Activated B cell treated with CpG ODN at 0.5 μM for 24 hours (primary cell): ENCODE results near the gene PKD2. TPM values are rescaled to one million over a fixed set of nuclear protein-coding genes. Genes with fewer than 3 reads are reported as not detected.

Source experiments
- ATAC-seq: fragments of 200-7000 bp; cut with Tn5 transposase; one replicate; pipeline ENCODE4 v1.10.0; 2021; ENCODE audit warnings: low read depth, mild to moderate bottlenecking, moderate library complexity
- CTCF ChIA-PET: fragments of 350-600 bp; sonication (Branson Sonifier 250); formaldehyde crosslinking; loops from one replicate; lab custom pipeline; 2021; ENCODE audit warnings: antibody characterized with exemption; lab: Charles Lee
- POLR2A ChIA-PET: fragments of 350-600 bp; sonication (Branson Sonifier 250); formaldehyde crosslinking; loops from one replicate; lab custom pipeline; 2021; ENCODE audit warnings: antibody characterized with exemption; lab: Charles Lee
- DNase-seq: peaks from one replicate; pipeline ENCODE4 v3.0.0; 2022
- H3K27ac Mint-ChIP-seq: one replicate; pipeline ENCODE4 v1.8.0; 2020; ENCODE audit warnings: mixed read lengths
- H3K27me3 Mint-ChIP-seq: one replicate; pipeline ENCODE4 v1.8.0; 2021; ENCODE audit warnings: mixed read lengths
- H3K36me3 Mint-ChIP-seq: one replicate; pipeline ENCODE4 v1.8.0; 2021; ENCODE audit warnings: low read depth, mixed read lengths
- H3K4me1 Mint-ChIP-seq: one replicate; pipeline ENCODE4 v1.8.0; 2021; ENCODE audit warnings: mixed read lengths
- H3K4me3 Mint-ChIP-seq: one replicate; pipeline ENCODE4 v1.8.0; 2020; ENCODE audit warnings: mild to moderate bottlenecking, mixed read lengths
- H3K9me3 Mint-ChIP-seq: one replicate; pipeline ENCODE4 v1.8.0; 2020; ENCODE audit warnings: mixed read lengths
- intact Hi-C: fragments of 100-400 bp; cut with micrococcal nuclease; formaldehyde crosslinking; loops from one replicate; pipeline ENCODE4 v1.15.1; 2024
- total RNA-seq: library from RNA; stranded (reverse); gene quantifications from 2 replicates; pipeline ENCODE4 v1.2.3, GENCODE V29; 2022
- TF ChIP-seq, protein P1 (sequence below): fragments of 200-600 bp; IDR thresholded peaks from one replicate; pipeline ENCODE4 v1.8.0; 2022; ENCODE audit warnings: antibody characterized with exemption, mild to moderate bottlenecking

The PKD2 gene
- total RNA-seq, 1 donor from 2014 or later = 6.2 TPM

GRCh38 chr4:88033309-88033708 lies 25.9 kb downstream of the PKD2 start:
- POLR2A ChIA-PET = interaction anchor here (0.5 to 1.1 kb wide), 3 partner anchors 12 to 179 kb away, joined by 3 to 6 read pairs (median 6); no protein-coding TSS in a partner anchor
- DNase-seq (no peak), ATAC-seq (no peak)
- CTCF ChIA-PET = interaction anchor here (0.6 to 4.4 kb wide), 15 partner anchors 12 to 990 kb away, joined by 3 to 64 read pairs (median 4); no protein-coding TSS in a partner anchor
- H3K4me1 Mint-ChIP-seq = no peaks in the 10 kb centered on the region
- no peaks in the 10 kb centered on the region for H3K9me3 Mint-ChIP-seq
- intact Hi-C loops = loop anchor here (1.0 to 2.0 kb wide), 3 partner anchors 179 to 991 kb away; no protein-coding TSS in a partner anchor
- TF ChIP-seq, protein P1, sequence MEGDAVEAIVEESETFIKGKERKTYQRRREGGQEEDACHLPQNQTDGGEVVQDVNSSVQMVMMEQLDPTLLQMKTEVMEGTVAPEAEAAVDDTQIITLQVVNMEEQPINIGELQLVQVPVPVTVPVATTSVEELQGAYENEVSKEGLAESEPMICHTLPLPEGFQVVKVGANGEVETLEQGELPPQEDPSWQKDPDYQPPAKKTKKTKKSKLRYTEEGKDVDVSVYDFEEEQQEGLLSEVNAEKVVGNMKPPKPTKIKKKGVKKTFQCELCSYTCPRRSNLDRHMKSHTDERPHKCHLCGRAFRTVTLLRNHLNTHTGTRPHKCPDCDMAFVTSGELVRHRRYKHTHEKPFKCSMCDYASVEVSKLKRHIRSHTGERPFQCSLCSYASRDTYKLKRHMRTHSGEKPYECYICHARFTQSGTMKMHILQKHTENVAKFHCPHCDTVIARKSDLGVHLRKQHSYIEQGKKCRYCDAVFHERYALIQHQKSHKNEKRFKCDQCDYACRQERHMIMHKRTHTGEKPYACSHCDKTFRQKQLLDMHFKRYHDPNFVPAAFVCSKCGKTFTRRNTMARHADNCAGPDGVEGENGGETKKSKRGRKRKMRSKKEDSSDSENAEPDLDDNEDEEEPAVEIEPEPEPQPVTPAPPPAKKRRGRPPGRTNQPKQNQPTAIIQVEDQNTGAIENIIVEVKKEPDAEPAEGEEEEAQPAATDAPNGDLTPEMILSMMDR = no peak
- no peak overlapping the region for H3K4me3 Mint-ChIP-seq
- H3K27ac Mint-ChIP-seq = no peak overlapping the region
- peaks cover 8% of the 10 kb centered on the region for H3K36me3 Mint-ChIP-seq
- H3K27me3 Mint-ChIP-seq = no peaks in the 10 kb centered on the region

GRCh38 chr4:88035292-88035691 lies 27.9 kb downstream of the PKD2 start:
- Mint-ChIP-seq H3K27ac (no peak overlapping the region), H3K4me3 (no peak overlapping the region), H3K27me3 (no peaks in the 10 kb centered on the region), H3K9me3 (no peaks in the 10 kb centered on the region), H3K4me1 (no peaks in the 10 kb centered on the region), H3K36me3 (peaks cover 13% of the 10 kb centered on the region)
- DNase-seq (no peak), ATAC-seq (no peak)
- intact Hi-C loops = no loop called here
- ChIA-PET CTCF (interaction anchor here (1.7 kb wide), 1 partner anchor 177 kb away, joined by 8 read pairs; no protein-coding TSS in a partner anchor), POLR2A (no interaction called here)
- TF ChIP-seq, protein P1 = no peak

- H3K9me3 Mint-ChIP-seq = no peaks in the 10 kb centered on the region
- intact Hi-C loops = no loop called here
- no peak overlapping the region for H3K27ac Mint-ChIP-seq
- H3K4me1 Mint-ChIP-seq = no peaks in the 10 kb centered on the region
- no peaks in the 10 kb centered on the region for H3K27me3 Mint-ChIP-seq
- ChIA-PET CTCF (no interaction called here), POLR2A (no interaction called here)
- DNase-seq (no peak), ATAC-seq (no peak)
- no peak overlapping the region for H3K4me3 Mint-ChIP-seq
- peaks cover 13% of the 10 kb centered on the region for H3K36me3 Mint-ChIP-seq
- TF ChIP-seq, protein P1 = no peak
These were observed 30.0 kb downstream of the PKD2 start for GRCh38 chr4:88037447-88037846.

- ChIA-PET CTCF (interaction anchor here (0.6 kb wide), 1 partner anchor 918 kb away, joined by 3 read pairs; no protein-coding TSS in a partner anchor), POLR2A (no interaction called here)
- no peaks in the 10 kb centered on the region for H3K4me1 Mint-ChIP-seq
- intact Hi-C loops = no loop called here
- no peak overlapping the region for H3K4me3 Mint-ChIP-seq
- H3K27ac Mint-ChIP-seq = no peak overlapping the region
- no peaks in the 10 kb centered on the region for H3K27me3 Mint-ChIP-seq
- ATAC-seq (no peak), DNase-seq (no peak)
- TF ChIP-seq, protein P1 = no peak
- H3K9me3 Mint-ChIP-seq = no peaks in the 10 kb centered on the region
- H3K36me3 Mint-ChIP-seq = peaks cover 13% of the 10 kb centered on the region
These were observed 30.5 kb downstream of the PKD2 start for GRCh38 chr4:88037936-88038335.

DNA sequence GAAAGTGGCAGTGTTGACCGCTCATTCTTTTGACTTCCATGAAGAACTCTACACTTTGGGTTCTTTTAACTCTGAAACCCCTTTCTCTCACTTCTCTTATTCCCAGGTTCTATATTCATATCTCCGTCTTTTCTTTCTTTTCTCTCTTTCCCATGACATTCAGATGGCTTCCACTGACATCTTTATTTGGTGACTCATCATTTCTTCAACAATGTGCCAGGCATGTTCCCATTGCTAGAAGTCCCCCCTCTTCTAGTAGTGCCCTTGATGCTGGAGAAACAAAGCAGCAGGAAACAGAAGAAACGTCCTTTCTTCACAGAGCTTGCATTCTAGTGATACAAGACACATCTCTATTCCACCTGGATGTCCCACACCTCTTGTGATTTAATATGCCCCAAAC lies 33.3 kb downstream of the PKD2 start:
- CTCF ChIA-PET = no interaction called here
- Mint-ChIP-seq H3K27ac (no peak overlapping the region), H3K4me1 (no peaks in the 10 kb centered on the region), H3K27me3 (no peaks in the 10 kb centered on the region), H3K36me3 (peaks cover 17% of the 10 kb centered on the region), H3K9me3 (no peaks in the 10 kb centered on the region), H3K4me3 (no peak overlapping the region)
- POLR2A ChIA-PET = no interaction called here
- no peak for DNase-seq
- intact Hi-C loops = no loop called here
- TF ChIP-seq, protein P1 = no peak
- ATAC-seq = no peak
